GM12878 (cell line): ENCODE measurements around the gene SPATA32. TPM values are rescaled to one million over a fixed set of nuclear protein-coding genes. Genes with fewer than 3 reads are reported as not detected.

ENCODE experiments used
- CBFB ChIP-seq: IDR thresholded peaks from 2 replicates; pipeline ENCODE4 v1.6.1; 2016; ENCODE audit warnings: antibody characterized with exemption, low read depth
- CBX3 ChIP-seq: fragments of 200-600 bp; sonication (generic); IDR thresholded peaks from 2 replicates; pipeline ENCODE4 v1.6.1; 2016; ENCODE audit warnings: low read depth, borderline replicate concordance
- CHD1 ChIP-seq: IDR thresholded peaks from 2 replicates; pipeline ENCODE4 v1.6.1; 2012; ENCODE audit warnings: low read depth, low read length, improper control_type of control experiment
- CHD2 ChIP-seq: IDR thresholded peaks from 2 replicates; pipeline ENCODE4 v1.6.1; 2011; ENCODE audit warnings: low read depth, low read length, improper control_type of control experiment, borderline replicate concordance
- EED ChIP-seq: sonication (generic); IDR thresholded peaks from 2 replicates; pipeline ENCODE4 v1.6.1; 2016; ENCODE audit warnings: antibody characterized with exemption, low read depth
- ETV6 ChIP-seq, 2 experiments: fragments of 450-650 bp in 1 of 2; IDR thresholded peaks in 1 of 2; conservative IDR thresholded peaks in 1 of 2; 2 replicates each; pipeline ENCODE4 v1.6.1; 2014; ENCODE audit warnings: antibody characterized with exemption in 1 of 2, borderline replicate concordance in 1 of 2, low read depth in 1 of 2, mild to moderate bottlenecking in 1 of 2, moderate library complexity in 1 of 2
- KAT2A ChIP-seq: conservative IDR thresholded peaks from 2 replicates; pipeline ENCODE4 v1.6.1; 2011; ENCODE audit warnings: low read depth, low read length; ENCODE audit not compliant: control insufficient read depth
- LARP7 ChIP-seq: fragments of 450-650 bp; IDR thresholded peaks from 2 replicates; pipeline ENCODE4 v1.6.1; 2017; ENCODE audit warnings: mild to moderate bottlenecking
- MEF2B ChIP-seq: fragments of 450-650 bp; IDR thresholded peaks from 2 replicates; pipeline ENCODE4 v1.6.1; 2018; ENCODE audit warnings: mild to moderate bottlenecking, moderate library complexity; ENCODE audit not compliant: partially characterized antibody, poor library complexity, severe bottlenecking
- MYC ChIP-seq: IDR thresholded peaks from 2 replicates; pipeline ENCODE4 v1.6.1; 2011; ENCODE audit warnings: mild to moderate bottlenecking, low read length, moderate library complexity, inconsistent platforms; ENCODE audit not compliant: insufficient read depth, insufficient replicate concordance, insufficient read length, severe bottlenecking
- NBN ChIP-seq: fragments of 450-650 bp; IDR thresholded peaks from 2 replicates; pipeline ENCODE4 v1.6.1; 2016
- NRF1 ChIP-seq: conservative IDR thresholded peaks from 2 replicates; pipeline ENCODE4 v1.6.1; 2011; ENCODE audit warnings: mild to moderate bottlenecking, low read depth, low read length, improper control_type of control experiment
- PML ChIP-seq: IDR thresholded peaks from 2 replicates; pipeline ENCODE4 v1.6.1; 2012; ENCODE audit warnings: low read length, inconsistent platforms
- POLR2AphosphoS5 ChIP-seq: IDR thresholded peaks from 2 replicates; pipeline ENCODE4 v1.6.1; 2011; ENCODE audit warnings: mild to moderate bottlenecking, low read length, inconsistent platforms
- RAD21 ChIP-seq: IDR thresholded peaks from 2 replicates; pipeline ENCODE4 v1.6.1; 2011; ENCODE audit warnings: mild to moderate bottlenecking, low read depth, low read length, moderate library complexity; ENCODE audit not compliant: insufficient read depth
- RFX5 ChIP-seq: IDR thresholded peaks from 2 replicates; pipeline ENCODE4 v1.6.1; 2011; ENCODE audit warnings: low read depth, low read length, improper control_type of control experiment
- TAF1 ChIP-seq: IDR thresholded peaks from 2 replicates; pipeline ENCODE4 v1.6.1; 2011; ENCODE audit warnings: mild to moderate bottlenecking, low read depth, low read length, borderline replicate concordance
- TARDBP ChIP-seq: IDR thresholded peaks from 2 replicates; pipeline ENCODE4 v1.6.1; 2016; ENCODE audit warnings: borderline replicate concordance
- TCF12 ChIP-seq: IDR thresholded peaks from 2 replicates; pipeline ENCODE4 v1.6.1; 2011; ENCODE audit warnings: low read depth, mild to moderate bottlenecking, low read length
- TCF7 ChIP-seq: IDR thresholded peaks from 2 replicates; pipeline ENCODE4 v1.6.1; 2014; ENCODE audit warnings: antibody characterized with exemption, borderline replicate concordance
- polyA plus RNA-seq, 11 experiments: library from polyadenylated mRNA; depleted of rRNA in 4 of 11; unstranded in 6 of 11; stranded (reverse) in 5 of 11; fragments of >200 nt; fragmentation: Nextera tagmentation in 4 of 11; fragmentation: Illumina TruSeq in 1 of 11; extraction: Ambion mirVana in 4 of 11; extraction: Trizol in 1 of 11; gene quantifications; 1 replicate in 1 of 11; 2 replicates in 10 of 11; pipeline versions ENCODE4 v1.2.1 to v1.2.3, GENCODE V29; 2011 to 2016; ENCODE audit warnings: inconsistent platforms in 2 of 11, missing spikeins in 2 of 11, low read depth in 1 of 11
- total RNA-seq, 4 experiments: library from RNA; depleted of rRNA in 3 of 4; stranded (reverse); fragments of >200 nt in 3 of 4; fragmentation: Illumina TruSeq in 1 of 4; extraction: Trizol in 1 of 4; gene quantifications; 2 replicates each; pipeline versions ENCODE4 v1.2.1 to v1.2.3, GENCODE V29; 2013 to 2021
- TF ChIP-seq, protein P1 (sequence below): fragments of 450-650 bp; formaldehyde crosslinking; IDR thresholded peaks from 2 replicates; pipeline ENCODE4 v1.5.0; 2022; ENCODE audit warnings: mild to moderate bottlenecking, missing genetic modification characterization
- TF ChIP-seq, protein P2 (sequence below): fragments of 450-650 bp; conservative IDR thresholded peaks from 2 replicates; pipeline ENCODE4 v1.6.1; 2017; ENCODE audit warnings: mild to moderate bottlenecking, moderate library complexity
- TF ChIP-seq, protein P3 (sequence below): IDR thresholded peaks from 2 replicates; pipeline ENCODE4 v1.6.1; 2011; ENCODE audit warnings: mild to moderate bottlenecking, low read depth, low read length, moderate library complexity; ENCODE audit not compliant: insufficient replicate concordance

SPATA32 gene
- total and polyA plus RNA-seq, 10 of the 15 experiments (the other 5 are each of a cell fraction or from before 2014, with no cell fraction given): 0.03 to 0.35 (median 0.11) TPM; not detected in 3

DNA sequence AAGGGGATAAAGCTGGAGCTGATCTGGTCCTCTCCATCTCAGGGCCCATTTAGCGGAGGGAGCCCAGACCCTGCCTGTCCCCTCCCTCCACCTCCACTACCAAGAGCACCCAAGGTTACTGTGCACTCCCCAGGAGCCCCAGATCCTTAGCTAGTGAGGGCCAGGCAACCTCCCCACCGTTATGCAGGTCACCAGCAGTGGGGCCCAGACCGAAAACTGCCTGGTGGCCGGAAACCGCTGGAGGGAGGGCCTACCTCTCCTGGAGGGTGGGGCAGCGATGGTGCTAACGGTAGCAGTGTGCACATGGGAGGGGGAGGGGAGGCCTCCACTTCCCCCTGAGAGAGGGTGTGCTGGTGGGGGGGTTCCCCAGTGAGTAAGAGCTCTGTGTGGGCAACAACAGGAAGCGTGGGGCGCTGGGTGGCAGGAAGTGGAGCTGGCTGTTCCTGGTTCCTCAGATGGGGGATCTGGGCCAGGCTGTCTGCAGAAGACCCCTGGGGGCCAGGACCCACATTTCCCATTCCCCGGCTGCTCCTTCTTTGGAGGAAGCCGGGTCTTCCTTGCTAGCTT lies 35.8 kb downstream of the SPATA32 start (continued):
- peak; percentile 97 for TF ChIP-seq NBN
- TF ChIP-seq MYC: peak; percentile 96
- TF ChIP-seq NRF1: no peak
- peak in 1 of 2 experiments; percentile 91; a peak in 2 of 4 replicates for TF ChIP-seq ETV6 (conservative IDR thresholded peaks at IDR 0.05 in 1 of 2, IDR thresholded peaks at IDR 0.05 in 1 of 2; ENCODE audit: borderline replicate concordance in 1 of 2, low read depth in 1 of 2)
- TF ChIP-seq, protein P1, sequence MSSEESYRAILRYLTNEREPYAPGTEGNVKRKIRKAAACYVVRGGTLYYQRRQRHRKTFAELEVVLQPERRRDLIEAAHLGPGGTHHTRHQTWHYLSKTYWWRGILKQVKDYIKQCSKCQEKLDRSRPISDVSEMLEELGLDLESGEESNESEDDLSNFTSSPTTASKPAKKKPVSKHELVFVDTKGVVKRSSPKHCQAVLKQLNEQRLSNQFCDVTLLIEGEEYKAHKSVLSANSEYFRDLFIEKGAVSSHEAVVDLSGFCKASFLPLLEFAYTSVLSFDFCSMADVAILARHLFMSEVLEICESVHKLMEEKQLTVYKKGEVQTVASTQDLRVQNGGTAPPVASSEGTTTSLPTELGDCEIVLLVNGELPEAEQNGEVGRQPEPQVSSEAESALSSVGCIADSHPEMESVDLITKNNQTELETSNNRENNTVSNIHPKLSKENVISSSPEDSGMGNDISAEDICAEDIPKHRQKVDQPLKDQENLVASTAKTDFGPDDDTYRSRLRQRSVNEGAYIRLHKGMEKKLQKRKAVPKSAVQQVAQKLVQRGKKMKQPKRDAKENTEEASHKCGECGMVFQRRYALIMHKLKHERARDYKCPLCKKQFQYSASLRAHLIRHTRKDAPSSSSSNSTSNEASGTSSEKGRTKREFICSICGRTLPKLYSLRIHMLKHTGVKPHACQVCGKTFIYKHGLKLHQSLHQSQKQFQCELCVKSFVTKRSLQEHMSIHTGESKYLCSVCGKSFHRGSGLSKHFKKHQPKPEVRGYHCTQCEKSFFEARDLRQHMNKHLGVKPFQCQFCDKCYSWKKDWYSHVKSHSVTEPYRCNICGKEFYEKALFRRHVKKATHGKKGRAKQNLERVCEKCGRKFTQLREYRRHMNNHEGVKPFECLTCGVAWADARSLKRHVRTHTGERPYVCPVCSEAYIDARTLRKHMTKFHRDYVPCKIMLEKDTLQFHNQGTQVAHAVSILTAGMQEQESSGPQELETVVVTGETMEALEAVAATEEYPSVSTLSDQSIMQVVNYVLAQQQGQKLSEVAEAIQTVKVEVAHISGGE (CRISPR knock-in tag): no peak
- peak; percentile 53 for TF ChIP-seq MEF2B
- peak; percentile 76; the same call in 1 of the 2 replicates for TF ChIP-seq TCF12
- TF ChIP-seq CBFB: peak; percentile 86; the same call in 1 of the 2 replicates
- TF ChIP-seq, protein P2, sequence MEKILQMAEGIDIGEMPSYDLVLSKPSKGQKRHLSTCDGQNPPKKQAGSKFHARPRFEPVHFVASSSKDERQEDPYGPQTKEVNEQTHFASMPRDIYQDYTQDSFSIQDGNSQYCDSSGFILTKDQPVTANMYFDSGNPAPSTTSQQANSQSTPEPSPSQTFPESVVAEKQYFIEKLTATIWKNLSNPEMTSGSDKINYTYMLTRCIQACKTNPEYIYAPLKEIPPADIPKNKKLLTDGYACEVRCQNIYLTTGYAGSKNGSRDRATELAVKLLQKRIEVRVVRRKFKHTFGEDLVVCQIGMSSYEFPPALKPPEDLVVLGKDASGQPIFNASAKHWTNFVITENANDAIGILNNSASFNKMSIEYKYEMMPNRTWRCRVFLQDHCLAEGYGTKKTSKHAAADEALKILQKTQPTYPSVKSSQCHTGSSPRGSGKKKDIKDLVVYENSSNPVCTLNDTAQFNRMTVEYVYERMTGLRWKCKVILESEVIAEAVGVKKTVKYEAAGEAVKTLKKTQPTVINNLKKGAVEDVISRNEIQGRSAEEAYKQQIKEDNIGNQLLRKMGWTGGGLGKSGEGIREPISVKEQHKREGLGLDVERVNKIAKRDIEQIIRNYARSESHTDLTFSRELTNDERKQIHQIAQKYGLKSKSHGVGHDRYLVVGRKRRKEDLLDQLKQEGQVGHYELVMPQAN: peak; percentile 30; the same call in 1 of the 2 replicates
- TF ChIP-seq CHD2: peak; percentile 92
- no peak for TF ChIP-seq PML
- TF ChIP-seq, protein P3, sequence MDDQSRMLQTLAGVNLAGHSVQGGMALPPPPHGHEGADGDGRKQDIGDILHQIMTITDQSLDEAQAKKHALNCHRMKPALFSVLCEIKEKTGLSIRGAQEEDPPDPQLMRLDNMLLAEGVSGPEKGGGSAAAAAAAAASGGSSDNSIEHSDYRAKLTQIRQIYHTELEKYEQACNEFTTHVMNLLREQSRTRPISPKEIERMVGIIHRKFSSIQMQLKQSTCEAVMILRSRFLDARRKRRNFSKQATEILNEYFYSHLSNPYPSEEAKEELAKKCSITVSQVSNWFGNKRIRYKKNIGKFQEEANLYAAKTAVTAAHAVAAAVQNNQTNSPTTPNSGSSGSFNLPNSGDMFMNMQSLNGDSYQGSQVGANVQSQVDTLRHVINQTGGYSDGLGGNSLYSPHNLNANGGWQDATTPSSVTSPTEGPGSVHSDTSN: peak; percentile 43
- TF ChIP-seq CBX3: no peak
- TF ChIP-seq RFX5: no peak
- TF ChIP-seq TCF7: no peak
- no peak for TF ChIP-seq RAD21
- TF ChIP-seq TARDBP: peak; percentile 56; the same call in 1 of the 2 replicates
- peak; percentile 86 for TF ChIP-seq EED
- TF ChIP-seq KAT2A: no peak
- TF ChIP-seq LARP7: no peak
- no peak for TF ChIP-seq CHD1
- peak; percentile 95 for TF ChIP-seq POLR2AphosphoS5
- peak; percentile 90 for TF ChIP-seq TAF1
